Neural cell (in vitro differentiated cells): Measurements from ENCODE around the gene TBC1D9B. TPM values are rescaled to one million over a fixed set of nuclear protein-coding genes. Genes with fewer than 3 reads are reported as not detected.

Source experiments
- H2AFZ ChIP-seq: fragments of 200-600, 300-800 bp; sonication (generic), shearing (Covaris generic); 2 replicates; pipeline ENCODE4 v1.6.0; 2014; ENCODE audit warnings: low read depth, mild to moderate bottlenecking, antibody characterized with exemption, low read length, moderate library complexity
- H3F3A ChIP-seq: fragments of 200-600 bp; shearing (Covaris generic); 2 replicates; pipeline ENCODE4 v1.6.1; 2016; ENCODE audit warnings: mild to moderate bottlenecking, moderate library complexity, mixed read lengths, antibody characterized with exemption, low read length; ENCODE audit not compliant: insufficient read depth, poor library complexity, severe bottlenecking
- H3K27ac ChIP-seq: fragments of 200-600, 300-800 bp; sonication (generic), shearing (Covaris generic); 2 replicates; pipeline ENCODE4 v1.5.1; 2014; ENCODE audit warnings: mild to moderate bottlenecking, low read length, moderate library complexity
- H3K27me3 ChIP-seq: fragments of 300-800, 200-600 bp; sonication (generic), shearing (Covaris generic); 2 replicates; pipeline ENCODE4 v1.6.0; 2014; ENCODE audit warnings: mild to moderate bottlenecking, low read depth, low read length, moderate library complexity; ENCODE audit not compliant: insufficient read depth
- H3K36me3 ChIP-seq: fragments of 300-800, 200-600 bp; sonication (generic), shearing (Covaris generic); 2 replicates; pipeline ENCODE4 v1.5.1; 2014; ENCODE audit warnings: mild to moderate bottlenecking, antibody characterized with exemption, low read length, moderate library complexity; ENCODE audit not compliant: insufficient read depth
- H3K4me2 ChIP-seq: fragments of 300-800, 200-600 bp; sonication (generic), shearing (Covaris generic); 2 replicates; pipeline ENCODE4 v1.6.0; 2014; ENCODE audit warnings: mild to moderate bottlenecking, low read length
- H3K4me3 ChIP-seq: fragments of 300-800, 200-600 bp; sonication (generic), shearing (Covaris generic); 2 replicates; pipeline ENCODE4 v1.5.1; 2014; ENCODE audit warnings: mild to moderate bottlenecking, low read length, moderate library complexity
- H3K79me2 ChIP-seq: fragments of 200-600 bp; shearing (Covaris generic); replicated peaks from 2 replicates; pipeline ENCODE4 v1.6.0; 2014; ENCODE audit warnings: mild to moderate bottlenecking, low read length, moderate library complexity; ENCODE audit not compliant: insufficient read depth
- H3K9ac ChIP-seq: fragments of 300-800, 200-600 bp; sonication (generic), shearing (Covaris generic); 2 replicates; pipeline ENCODE4 v1.6.1; 2016; ENCODE audit warnings: mild to moderate bottlenecking, low read length, mixed read lengths
- H3K9me2 ChIP-seq: fragments of 200-600 bp; shearing (Covaris generic); 2 replicates; pipeline ENCODE4 v1.6.1; 2016; ENCODE audit warnings: mild to moderate bottlenecking, low read length, mixed read lengths; ENCODE audit not compliant: insufficient read depth
- H3K9me3 ChIP-seq: fragments of 200-600, 300-800 bp; sonication (generic), shearing (Covaris generic); 2 replicates; pipeline ENCODE4 v1.6.1; 2016; ENCODE audit warnings: mild to moderate bottlenecking, mixed run types, low read length, moderate library complexity, mixed read lengths
- H4K20me1 ChIP-seq: fragments of 200-600 bp; shearing (Covaris generic); 2 replicates; pipeline ENCODE4 v1.6.1; 2016; ENCODE audit warnings: mild to moderate bottlenecking, mixed run types; ENCODE audit not compliant: insufficient read depth
- CTCF ChIP-seq: fragments of 450-650 bp; IDR thresholded peaks from 2 replicates; pipeline ENCODE4 v1.5.1; 2014; ENCODE audit warnings: antibody characterized with exemption, mild to moderate bottlenecking, moderate library complexity; ENCODE audit not compliant: poor library complexity, severe bottlenecking
- EP300 ChIP-seq: fragments of 450-650 bp; conservative IDR thresholded peaks from 2 replicates; pipeline ENCODE4 v1.6.1; 2014; ENCODE audit warnings: antibody characterized with exemption, mild to moderate bottlenecking, moderate library complexity; ENCODE audit not compliant: poor library complexity, severe bottlenecking
- EZH2 ChIP-seq: fragments of 200-600, 300-800 bp; shearing (Covaris generic), sonication (generic); IDR thresholded peaks from 2 replicates; pipeline ENCODE4 v1.6.1; 2014; ENCODE audit warnings: antibody characterized with exemption, low read length, borderline replicate concordance, mild to moderate bottlenecking; ENCODE audit not compliant: insufficient read depth, poor library complexity, severe bottlenecking
- MXI1 ChIP-seq: fragments of 450-650 bp; conservative IDR thresholded peaks from 2 replicates; pipeline ENCODE4 v1.6.1; 2014; ENCODE audit warnings: antibody characterized with exemption, mild to moderate bottlenecking; ENCODE audit not compliant: poor library complexity, severe bottlenecking
- POLR2AphosphoS5 ChIP-seq: IDR thresholded peaks from 2 replicates; pipeline ENCODE4 v1.6.1; 2012
- RAD21 ChIP-seq: fragments of 450-650 bp; conservative IDR thresholded peaks from 2 replicates; pipeline ENCODE4 v1.6.1; 2014; ENCODE audit warnings: antibody characterized with exemption, mild to moderate bottlenecking, moderate library complexity
- SMC3 ChIP-seq: fragments of 450-650 bp; conservative IDR thresholded peaks from 2 replicates; pipeline ENCODE4 v1.6.1; 2014; ENCODE audit warnings: antibody characterized with exemption, mild to moderate bottlenecking, moderate library complexity; ENCODE audit not compliant: poor library complexity
- TAF1 ChIP-seq: IDR thresholded peaks from 2 replicates; pipeline ENCODE4 v1.6.1; 2012; ENCODE audit warnings: low read depth
- polyA plus RNA-seq: library from polyadenylated mRNA; depleted of rRNA; stranded (reverse); fragments of >200 nt; gene quantifications from 2 replicates; pipeline ENCODE4 v1.2.3, GENCODE V29; 2014
- TF ChIP-seq, protein P1 (sequence below): IDR thresholded peaks from 2 replicates; pipeline ENCODE4 v1.6.1; 2012; ENCODE audit warnings: borderline replicate concordance

TBC1D9B gene
- polyA plus RNA-seq, 1 donor from 2014 or later: 50.7 TPM

DNA sequence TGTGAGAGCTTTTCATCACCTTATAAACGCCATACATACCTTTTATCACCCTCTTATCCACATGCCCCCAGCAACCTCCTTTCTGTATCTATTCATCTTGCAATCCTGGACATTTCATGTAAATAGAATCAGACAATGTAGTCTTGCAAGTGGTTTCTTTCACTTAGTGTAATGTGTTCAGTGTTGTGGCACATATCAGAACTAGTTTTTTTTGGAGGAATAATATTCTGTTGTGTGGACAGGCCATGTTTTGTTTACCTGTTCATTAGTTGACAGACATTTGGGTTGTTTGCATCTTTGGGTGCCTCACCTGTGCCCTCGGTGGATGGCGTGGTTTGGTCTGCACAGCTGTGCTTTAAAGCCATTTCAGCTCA lies 85.7 kb downstream of the TBC1D9B start:
- Histone ChIP-seq H4K20me1 (no peaks in the 10 kb centered on the region), H3K4me3 (peak overlapping the region; percentile 99), H3K9me3 (no peaks in the 10 kb centered on the region)

DNA sequence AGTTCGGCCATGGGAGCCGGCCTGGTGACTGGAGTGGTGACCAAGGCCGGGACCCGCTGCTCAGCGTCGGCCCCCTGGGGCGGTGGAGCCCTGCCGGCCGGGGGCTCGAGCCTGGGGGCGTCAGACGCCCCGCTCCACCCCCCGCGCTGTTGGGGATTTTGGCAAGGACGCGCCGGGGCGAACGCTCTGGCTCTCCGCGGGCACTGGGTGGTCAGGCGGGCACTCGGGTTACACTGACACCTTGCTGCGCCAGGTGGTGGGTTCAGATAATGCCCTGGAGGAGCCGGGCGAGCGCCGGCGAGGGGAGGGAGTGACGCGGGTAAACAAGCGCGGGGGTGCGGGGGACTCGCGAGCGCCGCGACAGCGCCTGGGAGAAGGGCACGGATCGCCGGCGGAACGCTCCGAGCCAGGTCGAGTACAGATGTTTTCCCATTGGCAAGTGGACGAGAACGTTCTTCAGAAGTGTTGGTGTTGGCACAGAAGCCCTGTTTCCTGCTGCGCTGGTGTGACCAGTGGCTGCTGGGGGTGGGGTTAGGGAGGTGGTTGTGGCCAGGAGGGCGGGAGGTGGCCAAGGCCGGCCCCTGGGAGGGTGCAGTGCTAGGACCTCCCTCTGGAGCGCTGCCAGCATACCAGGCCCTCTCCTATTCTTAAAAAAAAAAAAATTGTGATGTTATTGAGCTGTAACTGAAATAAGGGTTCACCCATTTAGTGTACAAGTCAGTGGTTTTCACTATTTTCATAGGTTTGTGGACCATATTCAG lies 86.2 kb downstream of the TBC1D9B start:
- no peak for TF ChIP-seq TAF1
- TF ChIP-seq CTCF: peak; percentile 22
- no peak for TF ChIP-seq SMC3
- no peak for TF ChIP-seq EZH2
- TF ChIP-seq, protein P1, sequence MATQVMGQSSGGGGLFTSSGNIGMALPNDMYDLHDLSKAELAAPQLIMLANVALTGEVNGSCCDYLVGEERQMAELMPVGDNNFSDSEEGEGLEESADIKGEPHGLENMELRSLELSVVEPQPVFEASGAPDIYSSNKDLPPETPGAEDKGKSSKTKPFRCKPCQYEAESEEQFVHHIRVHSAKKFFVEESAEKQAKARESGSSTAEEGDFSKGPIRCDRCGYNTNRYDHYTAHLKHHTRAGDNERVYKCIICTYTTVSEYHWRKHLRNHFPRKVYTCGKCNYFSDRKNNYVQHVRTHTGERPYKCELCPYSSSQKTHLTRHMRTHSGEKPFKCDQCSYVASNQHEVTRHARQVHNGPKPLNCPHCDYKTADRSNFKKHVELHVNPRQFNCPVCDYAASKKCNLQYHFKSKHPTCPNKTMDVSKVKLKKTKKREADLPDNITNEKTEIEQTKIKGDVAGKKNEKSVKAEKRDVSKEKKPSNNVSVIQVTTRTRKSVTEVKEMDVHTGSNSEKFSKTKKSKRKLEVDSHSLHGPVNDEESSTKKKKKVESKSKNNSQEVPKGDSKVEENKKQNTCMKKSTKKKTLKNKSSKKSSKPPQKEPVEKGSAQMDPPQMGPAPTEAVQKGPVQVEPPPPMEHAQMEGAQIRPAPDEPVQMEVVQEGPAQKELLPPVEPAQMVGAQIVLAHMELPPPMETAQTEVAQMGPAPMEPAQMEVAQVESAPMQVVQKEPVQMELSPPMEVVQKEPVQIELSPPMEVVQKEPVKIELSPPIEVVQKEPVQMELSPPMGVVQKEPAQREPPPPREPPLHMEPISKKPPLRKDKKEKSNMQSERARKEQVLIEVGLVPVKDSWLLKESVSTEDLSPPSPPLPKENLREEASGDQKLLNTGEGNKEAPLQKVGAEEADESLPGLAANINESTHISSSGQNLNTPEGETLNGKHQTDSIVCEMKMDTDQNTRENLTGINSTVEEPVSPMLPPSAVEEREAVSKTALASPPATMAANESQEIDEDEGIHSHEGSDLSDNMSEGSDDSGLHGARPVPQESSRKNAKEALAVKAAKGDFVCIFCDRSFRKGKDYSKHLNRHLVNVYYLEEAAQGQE: no peak
- TF ChIP-seq POLR2AphosphoS5: peak; percentile 63
- Histone ChIP-seq H3K9me3 (no peaks in the 10 kb centered on the region), H3F3A (no peaks in the 10 kb centered on the region), H2AFZ (no peak overlapping the region), H3K27ac (peak overlapping the region; percentile 80), H3K27me3 (peaks cover 4% of the 10 kb centered on the region), H3K79me2 (peaks cover 12% of the 10 kb centered on the region), H4K20me1 (no peaks in the 10 kb centered on the region), H3K4me3 (peak overlapping the region; percentile 99), H3K4me2 (peak overlapping the region; percentile 75), H3K36me3 (no peaks in the 10 kb centered on the region), H3K9me2 (no peaks in the 10 kb centered on the region), H3K9ac (peak overlapping the region; percentile 92)

More for the DNA sequence above, 85.7 kb downstream of the TBC1D9B start:
- Histone ChIP-seq H3K27me3 (peaks cover 4% of the 10 kb centered on the region), H2AFZ (no peak overlapping the region), H3F3A (no peaks in the 10 kb centered on the region), H3K9me2 (no peaks in the 10 kb centered on the region), H3K9ac (peak overlapping the region; percentile 92), H3K27ac (no peak overlapping the region), H3K4me2 (peak overlapping the region; percentile 75), H3K36me3 (no peaks in the 10 kb centered on the region), H3K79me2 (peaks cover 12% of the 10 kb centered on the region)
- TF ChIP-seq EP300 (no peak), SMC3 (no peak), MXI1 (no peak), RAD21 (no peak), CTCF (no peak), TAF1 (no peak), POLR2AphosphoS5 (no peak), EZH2 (no peak)
- TF ChIP-seq, protein P1: no peak
